ENCODE results near the gene CHRNA1.

Gene CHRNA1

GRCh38 chr2:174764280-174765255 is at the start of gene CHRNA1:
CHRNA1 (minus strand) TSS chr2:174764472; CDS start chr2:174764394, 78 bp downstream.
- DNase-seq: no peak

GRCh38 chr2:174812037-174812436 is 47.8 kb upstream of the CHRNA1 start:
- DNase-seq: no peak

- no peak for DNase-seq
These were observed 43.7 kb upstream of the CHRNA1 start for GRCh38 chr2:174807931-174808330.

- no peak for DNase-seq
These were observed 41.5 kb upstream of the CHRNA1 start for GRCh38 chr2:174805803-174806202.

- DNase-seq: no peak
These were observed 38.2 kb upstream of the CHRNA1 start for GRCh38 chr2:174802459-174802858.

GRCh38 chr2:174800436-174801205 is 36.3 kb upstream of the CHRNA1 start:
- DNase-seq: no peak

GRCh38 chr2:174798801-174799200 is 34.5 kb upstream of the CHRNA1 start:
- no peak for DNase-seq

- DNase-seq: no peak
These were observed 33.6 kb upstream of the CHRNA1 start for GRCh38 chr2:174797781-174798276.

- DNase-seq: no peak
These were observed 32.1 kb upstream of the CHRNA1 start for GRCh38 chr2:174796319-174796771.

GRCh38 chr2:174794851-174795374 is 30.6 kb upstream of the CHRNA1 start:
- no peak for DNase-seq

- DNase-seq: no peak
These were observed 28.2 kb upstream of the CHRNA1 start for GRCh38 chr2:174792309-174793025.

GRCh38 chr2:174791746-174792280 is 27.5 kb upstream of the CHRNA1 start:
- DNase-seq: no peak

- DNase-seq: no peak
These were observed 26.7 kb upstream of the CHRNA1 start for GRCh38 chr2:174791020-174791419.

- no peak for DNase-seq
These were observed 24.7 kb upstream of the CHRNA1 start for GRCh38 chr2:174789001-174789400.

GRCh38 chr2:174788291-174788929 is 24.1 kb upstream of the CHRNA1 start:
- DNase-seq: peak; percentile 19

- DNase-seq: no peak
These were observed 23.4 kb upstream of the CHRNA1 start for GRCh38 chr2:174787487-174788205.

GRCh38 chr2:174786066-174786725 is 21.9 kb upstream of the CHRNA1 start:
- no peak for DNase-seq

GRCh38 chr2:174785481-174785880 is 21.2 kb upstream of the CHRNA1 start:
- DNase-seq: no peak

GRCh38 chr2:174784909-174785308 is 20.6 kb upstream of the CHRNA1 start:
- DNase-seq: no peak

GRCh38 chr2:174784316-174784715 is 20.0 kb upstream of the CHRNA1 start:
- no peak for DNase-seq
